ENCODE data around the gene SYNCRIP. TPM values are rescaled to one million over a fixed set of nuclear protein-coding genes. Genes with fewer than 3 reads are reported as not detected.
A peak's percentile ranks its signal among the peaks of the same experiment; 100 is the strongest.

The SYNCRIP gene
- total and polyA plus RNA-seq, 7 donors = 34.8 to 122 (median 70.3) TPM

- no peaks in the 10 kb centered on the region for H3K36me3 ChIP-seq (ENCODE audit: insufficient read depth in 1 of 2, low read depth in 1 of 2)
- no peak for TF ChIP-seq CTCF (IDR thresholded peaks at IDR 0.05)
- DNase-seq (no peak), ATAC-seq (no peak)
- peak overlapping the region; percentile 72 for H3K27ac ChIP-seq
- peaks cover 23% of the 10 kb centered on the region for H3K9me3 ChIP-seq
- no peaks in the 10 kb centered on the region for H3K27me3 ChIP-seq (ENCODE audit: insufficient read depth in 3 of 3, low read length in 2 of 3)
- intact Hi-C loops (cut with DNase I) = no loop called here
- no peak overlapping the region for H3K4me3 ChIP-seq
- H3K4me1 ChIP-seq = peaks cover 45% of the 10 kb centered on the region
Measured at GRCh38 chr6:85581572-85581971, 61.1 kb downstream of the SYNCRIP start.

DNA sequence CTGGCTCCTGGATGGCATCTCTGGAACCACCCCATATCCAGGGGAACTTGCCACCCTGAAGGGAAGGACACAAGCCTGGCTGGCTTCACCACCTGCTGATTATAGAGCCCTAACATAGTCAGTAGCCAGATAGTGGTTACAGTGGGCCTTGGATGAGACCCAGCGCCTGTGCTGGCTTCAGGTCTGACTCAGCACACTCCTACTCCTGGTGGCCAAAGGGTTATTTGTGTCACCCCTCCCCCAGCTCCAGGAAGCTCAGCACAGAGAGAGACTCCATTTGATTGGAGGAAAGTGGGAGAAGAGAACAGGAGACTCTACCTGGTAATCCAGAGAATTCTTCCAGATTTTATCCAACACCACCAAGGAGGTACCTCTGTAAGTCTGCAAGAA is 61.8 kb downstream of the SYNCRIP start:
- 26 to 50% (median 33%) methylated on average over 1 of the region's 1 CpG for WGBS, 3 donors
- peak; percentile 67 to 80 for DNase-seq
- peaks cover 49% of the 10 kb centered on the region for H3K4me1 ChIP-seq
- H3K27ac ChIP-seq = peak overlapping the region; percentile 72
- no peak for TF ChIP-seq CTCF (IDR thresholded peaks at IDR 0.05)
- peak; percentile 93 to 99 (median 95) for ATAC-seq
- H3K4me3 ChIP-seq = no peak overlapping the region
- intact Hi-C loops (cut with DNase I) = no loop called here
- peaks cover 23% of the 10 kb centered on the region for H3K9me3 ChIP-seq
- H3K27me3 ChIP-seq (ENCODE audit: insufficient read depth in 3 of 3, low read length in 2 of 3) = no peaks in the 10 kb centered on the region
- H3K36me3 ChIP-seq (ENCODE audit: insufficient read depth in 1 of 2, low read depth in 1 of 2) = no peaks in the 10 kb centered on the region

DNA sequence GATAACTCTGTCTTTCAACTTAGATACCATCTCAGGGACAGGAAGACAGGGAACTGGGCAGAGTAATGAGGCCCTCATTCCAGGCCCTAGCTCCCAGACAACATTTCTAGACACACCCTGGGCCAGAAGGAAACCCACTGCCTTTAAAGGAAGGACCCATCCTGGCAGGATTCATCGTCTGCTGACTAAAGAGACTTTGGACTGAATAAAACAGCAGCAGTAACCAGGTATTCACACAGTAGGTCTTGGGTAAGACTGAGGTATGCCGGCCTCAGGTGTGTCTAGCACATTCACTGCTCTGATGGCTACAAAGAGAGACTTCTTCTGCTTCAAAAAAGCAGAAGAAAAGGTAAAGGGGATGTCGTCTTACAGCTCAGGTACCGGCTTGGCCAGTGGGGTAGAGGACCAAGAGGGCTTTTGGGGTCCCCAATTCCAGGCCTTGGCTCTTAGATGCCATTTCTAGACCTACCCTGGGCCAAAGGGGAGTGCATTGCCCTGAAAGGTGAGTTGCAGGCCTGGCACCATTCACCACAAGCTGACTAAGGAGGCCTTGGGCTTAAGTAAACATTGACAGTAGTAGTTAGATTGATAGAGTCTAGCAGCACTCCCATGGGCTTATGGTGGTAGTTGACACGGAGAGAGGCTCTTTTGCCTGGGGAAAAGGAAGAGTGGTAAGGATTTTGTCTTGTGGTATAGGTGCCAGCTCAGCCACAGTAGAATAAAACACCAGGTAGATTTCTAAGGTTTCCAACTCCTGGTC is 62.4 kb downstream of the SYNCRIP start:
- 79 to 81% (median 79%) methylated on average over 5 of the region's 5 CpGs for WGBS, 3 donors
- peaks cover 53% of the 10 kb centered on the region for H3K4me1 ChIP-seq
- ATAC-seq = peak; percentile 46 to 56 (median 51)

DNA sequence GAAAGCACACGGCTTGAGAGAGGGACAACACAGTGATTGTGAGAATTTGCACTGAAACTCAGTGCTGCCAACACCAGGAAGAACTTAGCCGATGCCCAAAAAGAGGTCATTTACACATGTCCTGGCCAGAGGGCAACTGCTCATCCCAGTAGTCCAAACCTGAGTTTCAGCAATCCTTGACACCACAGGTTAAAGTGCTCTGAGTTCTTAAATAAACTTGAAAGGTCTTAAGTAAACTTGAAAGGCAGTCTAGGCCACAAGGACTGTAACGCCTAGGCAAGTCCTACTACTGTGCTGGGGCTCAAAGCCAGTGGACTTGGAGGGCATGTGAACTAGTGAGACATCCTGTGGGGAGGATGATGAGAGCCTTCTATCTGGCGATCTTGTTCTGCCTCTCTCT is 63.1 kb downstream of the SYNCRIP start:
- H3K4me1 ChIP-seq = peaks cover 60% of the 10 kb centered on the region
- H3K27me3 ChIP-seq (ENCODE audit: insufficient read depth in 3 of 3, low read length in 2 of 3) = no peaks in the 10 kb centered on the region
- WGBS, 3 donors = 55 to 75% (median 60%) methylated on average over 4 of the region's 4 CpGs
- intact Hi-C loops (cut with DNase I) = no loop called here
- H3K27ac ChIP-seq = peak overlapping the region; percentile 72
- peaks cover 20% of the 10 kb centered on the region for H3K9me3 ChIP-seq
- DNase-seq (no peak), ATAC-seq (no peak)
- TF ChIP-seq CTCF (IDR thresholded peaks at IDR 0.05) = no peak
- no peak overlapping the region for H3K4me3 ChIP-seq
- H3K36me3 ChIP-seq (ENCODE audit: insufficient read depth in 1 of 2, low read depth in 1 of 2) = no peaks in the 10 kb centered on the region

More for the DNA sequence above, 62.4 kb downstream of the SYNCRIP start:
- DNase-seq = no peak
- peak overlapping the region; percentile 72 for H3K27ac ChIP-seq
- H3K9me3 ChIP-seq = peaks cover 23% of the 10 kb centered on the region
- TF ChIP-seq CTCF (IDR thresholded peaks at IDR 0.05) = no peak
- intact Hi-C loops (cut with DNase I) = no loop called here
- H3K36me3 ChIP-seq (ENCODE audit: insufficient read depth in 1 of 2, low read depth in 1 of 2) = no peaks in the 10 kb centered on the region
- H3K4me3 ChIP-seq = no peak overlapping the region
- no peaks in the 10 kb centered on the region for H3K27me3 ChIP-seq (ENCODE audit: insufficient read depth in 3 of 3, low read length in 2 of 3)

GRCh38 chr6:85576476-85576875 is 66.2 kb downstream of the SYNCRIP start:
- TF ChIP-seq CTCF (IDR thresholded peaks at IDR 0.05) = no peak
- peaks cover 3% of the 10 kb centered on the region for H3K9me3 ChIP-seq
- peaks cover 61% of the 10 kb centered on the region for H3K4me1 ChIP-seq
- ATAC-seq = no peak
- H3K27me3 ChIP-seq (ENCODE audit: insufficient read depth in 3 of 3, low read length in 2 of 3) = no peaks in the 10 kb centered on the region
- intact Hi-C loops (cut with DNase I) = no loop called here
- peaks cover 0 to 5% of the 10 kb centered on the region in 2 donors for H3K36me3 ChIP-seq (ENCODE audit: insufficient read depth in 1 of 2, low read depth in 1 of 2)
- H3K4me3 ChIP-seq = no peak overlapping the region
- no peak overlapping the region for H3K27ac ChIP-seq
- no peak for DNase-seq
- 63 to 72% (median 67%) methylated on average over 2 of the region's 2 CpGs for WGBS, 3 donors
